Mesendoderm (in vitro differentiated cells): ENCODE results near the gene ALDH1L1.

Experiments
- DNase-seq: peaks from one replicate; pipeline ENCODE4 v3.0.0; 2013
- H2AK5ac ChIP-seq: 2 replicates; pipeline ENCODE4 v1.6.1; 2013; ENCODE audit warnings: low read length, inconsistent platforms
- H2BK120ac ChIP-seq: 2 replicates; pipeline ENCODE4 v1.6.1; 2013; ENCODE audit warnings: low read depth, mild to moderate bottlenecking, low read length, moderate library complexity, mixed read lengths
- H2BK15ac ChIP-seq: replicated peaks from 2 replicates; pipeline ENCODE4 v1.6.1; 2013; ENCODE audit warnings: low read depth, mild to moderate bottlenecking, moderate library complexity
- H2BK5ac ChIP-seq: 2 replicates; pipeline ENCODE4 v1.6.1; 2013; ENCODE audit warnings: low read length, inconsistent platforms
- H3K18ac ChIP-seq: 2 replicates; pipeline ENCODE4 v1.6.1; 2013; ENCODE audit warnings: mild to moderate bottlenecking, low read length, mixed read lengths
- H3K23ac ChIP-seq: one replicate; pipeline ENCODE4 v1.6.1; 2013; ENCODE audit warnings: low read length
- H3K27ac ChIP-seq: 2 replicates; pipeline ENCODE4 v1.5.1; 2013; ENCODE audit warnings: low read depth, mild to moderate bottlenecking, inconsistent platforms, low read length, moderate library complexity
- H3K27me3 ChIP-seq: 2 replicates; pipeline ENCODE4 v1.6.1; 2013; ENCODE audit warnings: low read length, control low read depth, mild to moderate bottlenecking, inconsistent platforms; ENCODE audit not compliant: insufficient read depth, poor library complexity
- H3K36me3 ChIP-seq: 2 replicates; pipeline ENCODE4 v1.6.1; 2013; ENCODE audit warnings: low read length, inconsistent platforms; ENCODE audit not compliant: control insufficient read depth, insufficient read depth
- H3K4ac ChIP-seq: one replicate; pipeline ENCODE4 v1.6.1; 2013; ENCODE audit warnings: low read depth, mild to moderate bottlenecking, low read length, moderate library complexity
- H3K4me1 ChIP-seq: 2 replicates; pipeline ENCODE4 v1.6.1; 2013; ENCODE audit warnings: low read depth, low read length, inconsistent platforms; ENCODE audit not compliant: control insufficient read depth
- H3K4me2 ChIP-seq: 2 replicates; pipeline ENCODE4 v1.6.1; 2013; ENCODE audit warnings: low read length
- H3K4me3 ChIP-seq: 2 replicates; pipeline ENCODE4 v1.5.1; 2013; ENCODE audit warnings: mild to moderate bottlenecking, low read length
- H3K56ac ChIP-seq: one replicate; pipeline ENCODE4 v1.6.1; 2013; ENCODE audit warnings: low read length
- H3K79me1 ChIP-seq: 2 replicates; pipeline ENCODE4 v1.6.1; 2013; ENCODE audit warnings: low read length, inconsistent platforms
- H3K79me2 ChIP-seq: 2 replicates; pipeline ENCODE4 v1.6.1; 2013; ENCODE audit warnings: mild to moderate bottlenecking, low read length; ENCODE audit not compliant: control insufficient read depth, insufficient read depth
- H3K9ac ChIP-seq: 2 replicates; pipeline ENCODE4 v1.6.1; 2013; ENCODE audit warnings: low read length, inconsistent platforms
- H4K5ac ChIP-seq: one replicate; pipeline ENCODE4 v1.6.1; 2013; ENCODE audit warnings: low read length
- H4K8ac ChIP-seq: one replicate; pipeline ENCODE4 v1.6.1; 2013; ENCODE audit warnings: low read depth, mild to moderate bottlenecking, control low read depth, low read length, moderate library complexity
- whole genome bisulfite sequencing: extraction: QIAGEN DNeasy Blood & Tissue Kit; methylation state at CpG from one replicate; pipeline ENCODE4 v1.1.7; 2013; ENCODE audit warnings: low lambda C conversion rate, missing lambda C conversion rate; ENCODE audit not compliant: insufficient coverage; ENCODE audit errors: extremely low coverage; 5-methylcytosine and 5-hydroxymethylcytosine counted together

The ALDH1L1 gene

GRCh38 chr3:126147147-126147931 lies 33.0 kb downstream of the ALDH1L1 start:
- no peak overlapping the region for H3K9ac ChIP-seq
- no peak overlapping the region for H2BK5ac ChIP-seq
- no peak overlapping the region for H4K8ac ChIP-seq
- H3K56ac ChIP-seq, result no peak overlapping the region
- H3K23ac ChIP-seq, result no peak overlapping the region
- no peak overlapping the region for H3K4me2 ChIP-seq
- no peak overlapping the region for H2BK120ac ChIP-seq
- H3K4ac ChIP-seq, result no peak overlapping the region
- no peak overlapping the region for H3K4me3 ChIP-seq
- no peaks in the 10 kb centered on the region for H3K36me3 ChIP-seq
- DNase-seq, result no peak
- no peak overlapping the region for H2AK5ac ChIP-seq
- no peaks in the 10 kb centered on the region for H3K27me3 ChIP-seq
- no CpG with 5 or more reads among the region's 7 CpGs for WGBS
- no peak overlapping the region for H2BK15ac ChIP-seq
- H4K5ac ChIP-seq, result no peak overlapping the region
- no peak overlapping the region for H3K27ac ChIP-seq
- no peaks in the 10 kb centered on the region for H3K79me2 ChIP-seq
- no peaks in the 10 kb centered on the region for H3K79me1 ChIP-seq
- no peaks in the 10 kb centered on the region for H3K4me1 ChIP-seq
- no peak overlapping the region for H3K18ac ChIP-seq

DNA sequence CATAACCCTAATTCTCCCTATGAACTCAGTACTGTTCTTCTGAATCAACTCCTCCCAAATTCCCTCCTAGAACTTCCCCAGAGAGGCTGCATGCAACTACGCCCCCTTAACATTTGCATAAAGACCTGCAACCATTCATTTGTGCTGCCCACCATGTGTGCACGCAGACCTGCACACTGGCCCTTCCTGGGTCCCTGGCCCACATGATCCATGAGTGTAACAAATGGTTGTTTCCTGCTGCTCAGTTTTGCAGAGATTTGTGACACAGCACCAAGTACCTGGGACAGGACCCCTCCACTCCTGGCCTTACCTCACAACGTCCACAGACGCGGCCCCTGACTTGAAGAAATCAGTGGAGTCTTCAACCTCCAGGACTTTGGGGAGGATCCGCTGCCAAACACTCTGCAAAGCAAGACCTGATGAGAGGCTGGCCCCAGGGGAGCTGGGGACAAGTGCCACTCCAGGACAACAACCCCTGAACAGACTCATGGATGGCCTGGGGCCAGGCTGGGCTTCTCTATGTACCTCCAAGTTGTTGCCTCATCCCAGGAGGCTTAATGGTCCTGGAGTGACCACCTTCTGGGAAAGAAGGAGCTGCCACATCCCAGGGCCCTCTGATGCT lies 33.8 kb downstream of the ALDH1L1 start:
- H3K36me3 ChIP-seq, result no peaks in the 10 kb centered on the region
- no peak overlapping the region for H2AK5ac ChIP-seq
- H2BK15ac ChIP-seq, result no peak overlapping the region
- H3K4me2 ChIP-seq, result no peak overlapping the region
- H3K9ac ChIP-seq, result no peak overlapping the region
- no peak overlapping the region for H3K4ac ChIP-seq
- DNase-seq, result no peak
- H3K23ac ChIP-seq, result no peak overlapping the region
- H3K18ac ChIP-seq, result no peak overlapping the region
- H3K56ac ChIP-seq, result no peak overlapping the region
- H3K27ac ChIP-seq, result no peak overlapping the region
- no peak overlapping the region for H4K5ac ChIP-seq
- no CpG with 5 or more reads among the region's 6 CpGs for WGBS
- H2BK120ac ChIP-seq, result no peak overlapping the region
- H4K8ac ChIP-seq, result no peak overlapping the region
- no peaks in the 10 kb centered on the region for H3K79me1 ChIP-seq
- H3K4me1 ChIP-seq, result no peaks in the 10 kb centered on the region
- H3K79me2 ChIP-seq, result no peaks in the 10 kb centered on the region
- H3K4me3 ChIP-seq, result no peak overlapping the region
- no peaks in the 10 kb centered on the region for H3K27me3 ChIP-seq
- H2BK5ac ChIP-seq, result no peak overlapping the region

GRCh38 chr3:126146034-126146433 lies 34.4 kb downstream of the ALDH1L1 start:
- H3K4me3 ChIP-seq, result no peak overlapping the region
- H4K8ac ChIP-seq, result no peak overlapping the region
- no peak overlapping the region for H3K4ac ChIP-seq
- no peak overlapping the region for H2BK120ac ChIP-seq
- no peak overlapping the region for H3K18ac ChIP-seq
- H3K79me1 ChIP-seq, result no peaks in the 10 kb centered on the region
- no peak overlapping the region for H3K56ac ChIP-seq
- H3K27ac ChIP-seq, result no peak overlapping the region
- H2AK5ac ChIP-seq, result no peak overlapping the region
- H4K5ac ChIP-seq, result no peak overlapping the region
- no peaks in the 10 kb centered on the region for H3K27me3 ChIP-seq
- H3K36me3 ChIP-seq, result no peaks in the 10 kb centered on the region
- DNase-seq, result no peak
- H3K23ac ChIP-seq, result no peak overlapping the region
- H3K4me2 ChIP-seq, result no peak overlapping the region
- no peak overlapping the region for H3K9ac ChIP-seq
- no CpG with 5 or more reads among the region's 4 CpGs for WGBS
- no peaks in the 10 kb centered on the region for H3K4me1 ChIP-seq
- no peak overlapping the region for H2BK15ac ChIP-seq
- no peaks in the 10 kb centered on the region for H3K79me2 ChIP-seq
- no peak overlapping the region for H2BK5ac ChIP-seq

DNA sequence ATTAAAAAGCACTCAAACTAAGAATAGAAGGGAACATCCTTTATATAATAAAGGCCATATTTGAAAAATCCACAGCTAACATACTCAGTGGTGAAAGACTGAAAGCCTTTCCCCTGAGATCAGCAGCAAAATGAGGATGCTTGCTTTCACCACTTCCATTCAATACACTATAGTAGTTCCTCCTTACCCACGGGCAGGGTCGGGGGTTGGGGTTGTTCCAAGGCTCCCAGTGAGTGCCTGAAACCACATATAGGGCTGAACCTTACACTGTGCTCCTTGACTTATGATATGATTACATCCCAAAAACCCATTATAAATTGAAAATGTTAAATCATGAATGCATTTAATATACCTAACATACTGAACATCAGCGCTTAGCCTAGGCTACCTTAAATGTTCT lies 37.7 kb downstream of the ALDH1L1 start:
- Histone ChIP-seq H3K36me3 (no peaks in the 10 kb centered on the region), H3K27me3 (no peaks in the 10 kb centered on the region), H3K79me1 (no peaks in the 10 kb centered on the region), H3K4me1 (no peaks in the 10 kb centered on the region), H4K5ac (no peak overlapping the region), H3K79me2 (no peaks in the 10 kb centered on the region), H3K4ac (no peak overlapping the region), H3K4me2 (no peak overlapping the region), H3K4me3 (no peak overlapping the region), H2BK120ac (no peak overlapping the region), H3K18ac (no peak overlapping the region), H2AK5ac (no peak overlapping the region), H2BK15ac (no peak overlapping the region), H2BK5ac (no peak overlapping the region), H3K9ac (no peak overlapping the region), H3K56ac (no peak overlapping the region), H3K23ac (no peak overlapping the region), H3K27ac (no peak overlapping the region), H4K8ac (no peak overlapping the region)
- WGBS, result no CpG with 5 or more reads among the region's 3 CpGs
- DNase-seq, result no peak

GRCh38 chr3:126137490-126138130 lies 42.8 kb downstream of the ALDH1L1 start:
- H3K79me2 ChIP-seq, result no peaks in the 10 kb centered on the region
- DNase-seq, result no peak

More at GRCh38 chr3:126137490-126138130, 42.8 kb downstream of the ALDH1L1 start:
- Histone ChIP-seq H4K5ac (no peak overlapping the region), H2AK5ac (no peak overlapping the region), H3K9ac (no peak overlapping the region), H3K23ac (no peak overlapping the region), H3K4me1 (no peaks in the 10 kb centered on the region), H3K27ac (no peak overlapping the region), H3K79me1 (no peaks in the 10 kb centered on the region), H2BK120ac (no peak overlapping the region), H3K4me3 (no peak overlapping the region), H3K18ac (no peak overlapping the region), H3K4ac (no peak overlapping the region), H3K27me3 (no peaks in the 10 kb centered on the region), H2BK5ac (no peak overlapping the region), H4K8ac (no peak overlapping the region), H3K56ac (no peak overlapping the region), H2BK15ac (no peak overlapping the region), H3K4me2 (no peak overlapping the region), H3K36me3 (no peaks in the 10 kb centered on the region)
- no CpG with 5 or more reads among the region's 8 CpGs for WGBS
